Activated CD8-positive, alpha-beta memory T cell treated with anti-CD3 and anti-CD28 coated beads for 24 hours (primary cell): Measurements from ENCODE around the gene MYO16.

Experiments
- DNase-seq: peaks from one replicate; pipeline ENCODE4 v3.0.0-alpha.2; 2020

MYO16 gene

GRCh38 chr13:109139346-109139745 is 509.9 kb downstream of the MYO16 start:
- DNase-seq: no peak

DNA sequence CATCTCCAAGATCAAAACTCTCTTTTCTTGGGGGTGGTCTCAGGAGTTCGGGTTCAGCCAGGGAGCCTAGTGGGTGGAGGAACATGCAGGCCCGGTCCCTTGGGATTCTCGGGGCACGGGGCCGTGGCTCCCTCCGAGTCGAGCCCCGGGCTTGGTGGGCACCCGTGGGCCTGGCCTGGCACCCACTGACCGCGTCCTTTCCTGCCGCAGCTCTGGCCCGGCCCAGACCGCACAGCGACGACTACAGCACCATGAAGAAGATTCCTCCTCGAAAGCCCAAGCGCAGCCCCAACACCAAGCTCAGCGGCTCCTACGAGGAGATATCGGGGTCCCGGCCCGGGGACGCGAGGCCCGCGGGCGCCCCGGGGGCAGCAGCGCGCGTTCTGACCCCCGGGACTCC is 510.6 kb downstream of the MYO16 start:
- DNase-seq: no peak

- no peak for DNase-seq
Observed at GRCh38 chr13:109140479-109141349, 511.3 kb downstream of the MYO16 start.

DNA sequence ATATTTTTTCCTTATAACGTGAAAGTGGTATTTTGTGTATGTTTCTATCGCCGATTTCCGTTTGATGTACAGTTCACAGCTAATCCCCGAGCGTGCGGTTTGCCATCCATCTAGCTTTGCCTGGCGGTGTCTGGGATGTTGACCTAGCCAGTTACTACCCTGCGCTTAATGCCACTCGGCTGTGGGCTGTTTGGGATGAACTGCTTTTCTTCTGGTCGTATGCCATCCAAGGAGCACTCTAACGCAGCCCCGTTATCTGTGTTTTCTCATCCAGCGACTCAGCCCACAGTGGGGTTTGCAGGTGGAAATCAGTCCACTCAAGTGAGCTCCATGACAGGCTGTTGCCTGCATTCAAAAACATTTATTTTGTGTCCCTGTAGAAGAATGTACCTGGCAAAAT is 512.3 kb downstream of the MYO16 start:
- DNase-seq: no peak

DNA sequence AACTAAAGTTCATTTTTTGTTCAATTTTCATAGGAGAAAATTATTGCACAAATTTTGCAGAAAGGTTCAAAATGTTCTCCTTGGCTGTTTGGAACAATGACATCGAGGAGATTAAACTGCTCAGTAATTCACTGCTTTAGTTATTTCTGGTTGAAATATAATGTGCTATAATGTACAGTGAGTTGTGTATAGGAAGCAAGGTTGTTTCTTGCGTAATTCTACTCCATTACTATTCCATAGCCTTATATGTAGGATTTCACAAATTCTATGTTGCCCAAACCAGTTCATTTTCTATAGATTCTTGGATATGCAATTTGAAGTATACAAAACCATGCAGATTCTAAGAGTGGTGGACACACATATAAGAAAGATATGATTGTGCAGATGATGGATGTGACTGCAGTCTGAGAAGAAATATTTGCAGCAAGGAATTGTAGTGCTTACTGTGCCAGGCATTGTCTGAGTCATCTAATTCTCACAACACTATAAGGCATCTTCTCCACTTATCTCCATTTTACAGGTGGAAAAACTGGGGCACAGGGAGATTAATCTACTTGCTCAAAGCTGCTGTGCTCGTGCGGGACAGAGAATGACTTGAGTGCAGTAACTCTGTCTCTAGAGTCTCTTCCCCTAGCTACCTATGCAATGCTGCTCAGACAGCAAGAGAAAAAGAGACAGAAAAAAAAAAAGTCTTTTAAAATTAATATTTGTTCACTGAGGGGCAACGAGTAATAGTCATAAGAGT is 515.5 kb downstream of the MYO16 start:
- DNase-seq: no peak

DNA sequence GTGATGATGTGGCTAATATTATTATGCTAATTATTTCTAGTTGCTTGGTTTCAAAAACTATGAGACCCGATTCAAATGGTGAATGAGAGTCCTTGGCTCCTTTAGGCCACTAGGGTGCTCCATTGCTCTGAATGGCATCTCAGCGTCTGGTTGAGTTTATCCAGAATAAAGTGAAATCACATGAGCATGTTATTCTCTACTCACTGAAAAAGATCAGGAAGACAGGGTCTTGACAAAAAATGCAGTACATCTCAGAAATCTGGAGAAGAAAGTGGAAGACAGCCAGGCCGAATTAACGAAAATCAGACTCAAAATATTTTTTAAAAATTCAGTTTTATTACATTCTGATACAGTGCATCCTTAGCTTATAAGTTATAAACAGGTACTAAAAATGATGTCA is 516.2 kb downstream of the MYO16 start:
- DNase-seq: no peak

DNA sequence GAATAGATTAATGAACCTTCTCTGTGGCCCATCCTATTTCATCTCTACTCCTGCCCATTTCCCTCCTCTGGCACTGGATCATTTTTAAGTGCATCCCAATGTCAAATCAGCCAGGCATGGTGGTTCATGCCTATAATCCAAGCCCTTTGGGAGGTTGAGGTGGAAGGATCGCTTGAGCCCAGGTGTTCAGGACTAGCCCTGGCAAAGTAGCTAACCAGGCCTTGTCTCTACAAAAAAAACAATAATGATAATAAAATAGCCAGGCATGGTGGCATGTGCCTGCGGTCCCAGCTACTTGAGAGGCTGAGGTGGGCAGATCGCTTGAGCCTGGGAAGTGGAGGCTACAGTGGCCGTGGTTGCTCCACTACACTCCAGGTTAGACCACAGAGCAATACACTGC is 517.0 kb downstream of the MYO16 start:
- no peak for DNase-seq

DNA sequence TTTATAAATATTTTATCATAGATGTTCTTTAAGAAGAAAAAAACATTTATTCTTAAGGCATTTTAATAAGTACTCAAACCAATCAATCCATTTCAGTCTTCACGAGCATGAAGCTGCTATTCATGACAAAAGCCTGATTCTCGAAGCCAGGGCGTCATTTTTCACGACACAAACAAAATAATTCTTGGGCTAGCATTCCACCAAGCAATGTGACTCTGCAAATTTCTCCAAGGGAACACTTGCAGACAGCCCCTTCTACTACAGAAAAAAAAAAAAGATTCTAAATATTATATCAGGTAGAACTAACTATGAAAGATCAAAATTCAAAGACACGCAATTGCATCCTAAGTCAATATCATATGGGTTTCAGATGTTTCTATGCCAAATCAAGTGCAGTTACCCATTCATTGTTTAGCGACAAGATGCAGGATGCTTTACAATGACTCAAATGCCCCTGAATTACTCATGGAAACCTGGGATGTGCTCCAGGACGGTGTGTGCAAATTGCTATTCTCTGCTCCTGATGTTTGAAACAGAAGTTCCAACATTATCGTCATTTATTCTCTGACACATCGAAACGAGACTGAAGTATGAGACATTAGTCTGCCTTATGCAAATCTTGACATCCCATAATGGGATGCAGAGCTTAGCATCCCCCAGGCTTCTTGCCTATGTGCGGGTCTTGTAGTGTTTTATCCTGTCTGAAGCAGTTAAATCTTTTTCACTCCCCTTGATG is 517.7 kb downstream of the MYO16 start:
- DNase-seq: no peak

DNA sequence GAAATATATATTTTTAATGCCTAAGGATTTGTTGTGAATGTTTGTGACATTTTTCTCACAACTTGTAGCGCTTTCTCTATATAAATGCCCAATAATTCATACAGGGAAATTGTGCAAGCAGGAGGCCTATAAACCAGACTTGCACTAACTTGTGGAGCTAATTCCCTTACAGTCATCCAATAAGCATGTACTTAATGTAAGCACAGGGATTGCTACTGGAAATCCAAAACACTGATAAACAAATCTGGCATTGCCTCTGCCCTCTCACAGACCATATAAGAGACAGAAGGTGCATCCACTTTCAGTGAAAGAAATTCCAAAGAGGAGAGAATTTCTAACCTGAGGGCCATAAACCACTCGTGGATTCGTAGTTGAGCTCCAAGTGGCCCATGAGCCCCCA is 518.8 kb downstream of the MYO16 start:
- no peak for DNase-seq

DNA sequence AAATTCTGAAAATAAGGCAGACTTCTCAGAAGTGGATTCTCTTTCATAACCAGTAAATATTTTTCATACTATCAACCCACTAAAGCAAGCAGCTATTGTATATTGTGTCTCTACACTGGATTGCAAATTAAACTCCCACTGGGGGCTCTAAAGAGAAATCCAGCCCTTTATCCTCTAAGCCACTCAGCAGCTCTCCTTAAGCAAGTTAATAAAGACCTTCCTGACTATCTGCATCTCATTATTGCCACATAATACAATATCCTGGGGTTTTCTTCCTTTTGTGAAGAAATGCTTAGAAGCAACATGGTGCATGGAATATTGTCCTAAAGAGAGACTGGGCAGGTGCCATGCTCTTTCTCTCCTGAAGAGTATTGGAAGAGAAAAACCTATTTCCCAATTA is 521.3 kb downstream of the MYO16 start:
- DNase-seq: no peak

DNA sequence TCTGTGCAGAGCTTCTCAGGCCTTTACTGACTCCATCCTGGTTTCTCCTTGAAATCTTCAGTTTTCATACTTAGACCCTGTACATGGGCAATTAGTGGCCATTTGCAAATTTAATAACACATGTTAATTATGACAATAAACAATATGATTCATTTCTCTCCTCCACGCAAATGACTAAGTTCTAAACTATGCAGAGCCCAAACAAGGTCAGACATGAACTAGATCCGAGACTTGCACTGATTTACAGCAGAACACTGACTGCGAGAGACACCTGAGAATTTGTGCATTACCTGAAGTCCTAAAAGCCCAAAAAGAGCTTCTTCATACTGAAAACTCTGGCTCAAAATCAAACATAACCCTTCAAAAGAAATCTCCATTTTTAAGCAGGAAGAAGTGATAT is 521.8 kb downstream of the MYO16 start:
- DNase-seq: no peak

DNA sequence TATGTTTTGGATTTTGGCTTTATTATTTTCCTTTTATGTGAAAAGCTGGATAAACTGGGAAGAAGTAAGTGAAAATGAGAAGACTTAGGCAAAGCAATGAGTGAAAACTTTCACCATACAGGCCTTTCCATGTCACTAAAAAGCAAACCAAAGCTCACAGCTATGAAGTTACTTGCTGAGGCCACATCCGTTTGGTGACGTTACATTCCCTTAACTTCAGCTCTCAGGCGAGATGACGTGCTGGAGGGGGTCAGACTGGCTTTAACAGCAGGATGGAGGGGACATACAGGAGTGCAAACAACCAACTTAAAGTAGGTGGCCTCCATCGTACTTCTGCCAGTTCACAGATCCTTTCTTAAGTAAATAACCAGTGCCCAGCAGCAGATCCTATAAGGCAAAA is 522.3 kb downstream of the MYO16 start:
- DNase-seq: no peak

- DNase-seq: no peak
Observed at GRCh38 chr13:109152311-109152820, 523.0 kb downstream of the MYO16 start.

DNA sequence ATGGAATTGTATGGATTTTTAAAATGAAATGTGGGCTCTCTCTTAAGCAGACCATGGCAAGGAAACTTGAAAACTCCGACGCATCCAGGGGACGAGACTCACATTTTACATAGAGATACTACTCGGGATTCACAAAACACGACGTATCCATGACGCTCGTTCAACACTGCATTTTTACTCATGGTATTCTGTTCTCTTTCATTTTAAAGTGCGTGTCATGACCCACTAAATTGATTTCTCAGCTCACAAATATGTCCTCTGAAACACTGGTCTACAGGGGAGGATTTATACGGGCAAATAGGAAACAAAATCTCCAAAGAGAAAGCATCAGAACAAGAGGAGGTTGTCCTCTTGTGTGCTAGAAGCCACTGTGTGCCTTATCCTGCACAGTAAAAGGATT is 523.5 kb downstream of the MYO16 start:
- no peak for DNase-seq

DNA sequence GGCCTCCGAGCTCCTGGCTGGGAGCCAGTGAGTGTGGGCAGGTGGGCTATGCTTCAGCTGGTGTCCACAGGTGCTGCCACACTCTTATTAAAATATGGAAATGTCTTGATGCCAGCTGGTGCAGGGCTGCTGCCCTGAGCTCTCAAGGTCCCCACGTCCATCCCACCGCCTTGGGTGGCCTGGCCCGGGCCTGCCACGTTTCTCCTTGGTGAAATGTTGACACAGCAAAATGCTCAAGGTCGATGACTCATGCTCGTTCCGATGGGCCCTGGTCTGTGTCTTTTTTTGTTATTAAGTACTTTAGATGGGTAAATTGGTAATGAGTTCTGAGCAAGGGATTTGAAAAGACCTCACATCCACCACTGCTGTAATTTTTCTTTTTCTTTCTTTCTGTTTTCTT is 524.7 kb downstream of the MYO16 start:
- DNase-seq: no peak

- no peak for DNase-seq
Observed at GRCh38 chr13:109154546-109154945, 525.1 kb downstream of the MYO16 start.

GRCh38 chr13:109154966-109155761 is 525.8 kb downstream of the MYO16 start:
- DNase-seq: no peak

DNA sequence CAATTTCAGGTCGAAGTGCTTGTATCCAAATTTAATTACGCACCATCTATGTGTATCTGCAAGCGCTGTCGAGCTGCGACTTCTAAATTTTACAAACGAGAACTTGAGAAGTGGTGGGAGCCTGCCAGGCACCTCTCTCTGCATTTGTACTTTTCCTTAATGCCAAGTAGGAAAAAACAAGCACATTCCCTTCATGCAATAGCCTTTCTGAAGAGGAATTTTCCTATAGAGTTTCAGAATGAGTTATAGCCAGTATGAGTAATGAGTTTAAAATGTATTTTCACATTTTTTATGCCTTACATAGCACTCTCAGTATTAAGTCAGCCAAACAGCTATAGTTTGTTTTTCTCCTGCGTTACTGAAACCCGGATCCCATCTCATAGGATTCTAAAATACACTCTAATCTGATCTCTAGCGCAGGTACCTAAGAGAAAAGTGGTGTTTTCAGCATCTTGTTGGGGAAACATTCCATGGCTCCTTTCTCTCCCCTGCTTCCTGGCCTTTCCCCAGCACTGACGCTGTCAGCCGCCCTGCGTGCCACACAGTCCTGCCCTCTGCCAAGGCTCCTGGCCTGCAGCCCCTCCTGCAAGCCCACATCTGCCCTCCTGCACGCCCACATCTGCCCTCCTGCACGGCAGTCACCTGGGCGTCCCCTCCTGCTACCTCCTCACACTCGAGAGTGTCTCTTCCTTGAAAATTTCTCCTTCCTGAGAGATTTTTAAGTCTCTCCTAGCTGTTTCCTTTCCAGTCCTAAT is 526.9 kb downstream of the MYO16 start:
- DNase-seq: no peak

- DNase-seq: no peak
Observed at GRCh38 chr13:109157275-109157674, 527.9 kb downstream of the MYO16 start.

GRCh38 chr13:109158383-109158782 is 529.0 kb downstream of the MYO16 start:
- DNase-seq: no peak

GRCh38 chr13:109159650-109160309 is 530.4 kb downstream of the MYO16 start:
- DNase-seq: no peak
